GM12878 (cell line): ENCODE measurements around the gene AGAP1. TPM values are rescaled to one million over a fixed set of nuclear protein-coding genes. Genes with fewer than 3 reads are reported as not detected.

Source experiments
- ATAC-seq: fragments of 200-7000 bp; cut with Tn5 transposase; 3 replicates; pipeline ENCODE4 v1.9.1; 2020; ENCODE audit warnings: mild to moderate bottlenecking, moderate library complexity
- BruUV-seq: library from RNA; stranded (reverse); fragments of 400-500 nt; replicated peaks from 2 replicates; lab custom pipeline; 2021; lab: Mats Ljungman, UMichigan
- CTCF ChIA-PET: fragments of 300-600 bp; sonication (Branson Sonifier 250); formaldehyde crosslinking; extraction: SDS; loops from one replicate; lab custom pipeline; 2021; ENCODE audit warnings: inconsistent platforms; lab: Yijun Ruan, JAX
- POLR2A ChIA-PET: fragments of 350-600 bp; formaldehyde crosslinking; extraction: SDS; loops from one replicate; lab custom pipeline; 2021; ENCODE audit warnings: inconsistent platforms; lab: Charles Lee
- RAD21 ChIA-PET: fragments of 300-600 bp; sonication (Branson Sonifier 250); formaldehyde crosslinking; loops from one replicate; lab custom pipeline; 2023; ENCODE audit warnings: antibody characterized with exemption; ENCODE audit not compliant: unreplicated experiment; lab: Charles Lee
- SMC1A ChIA-PET: fragments of 300-600 bp; sonication (Branson Sonifier 250); formaldehyde crosslinking; loops from one replicate; lab custom pipeline; 2023; ENCODE audit not compliant: unreplicated experiment, uncharacterized antibody; lab: Charles Lee
- DNase-seq: peaks from one replicate; pipeline ENCODE4 v3.0.0-alpha.2; 2011; ENCODE audit warnings: low read depth, low spot score
- FAIRE-seq: peaks from 3 replicates; lab custom pipeline; 2011; peaks lifted over from hg19 to GRCh38; lab: Jason Lieb, UNC
- H2AFZ ChIP-seq: 2 replicates; pipeline ENCODE4 v1.6.0; 2011; ENCODE audit warnings: low read depth, low read length, control low read depth; ENCODE audit not compliant: control insufficient read depth
- H3K27ac ChIP-seq: 2 replicates; pipeline ENCODE4 v1.5.1; 2011; ENCODE audit warnings: control low read depth; ENCODE audit not compliant: control insufficient read depth, insufficient read depth
- H3K27me3 ChIP-seq, 2 experiments: replicated peaks in 1 of 2; 2 replicates each; pipeline versions ENCODE4 v1.6.0 to v1.6.1; 2011; ENCODE audit warnings: low read length in 1 of 2; ENCODE audit not compliant: control insufficient read depth in 2 of 2, insufficient read depth in 2 of 2
- H3K36me3 ChIP-seq, 2 experiments: 2 replicates each; pipeline ENCODE4 v1.5.1; 2011; ENCODE audit warnings: low read length in 1 of 2; ENCODE audit not compliant: control insufficient read depth in 2 of 2, insufficient read depth in 2 of 2
- H3K4me1 ChIP-seq: 2 replicates; pipeline ENCODE4 v1.6.1; 2011; ENCODE audit warnings: mild to moderate bottlenecking, low read length, moderate library complexity, mixed read lengths; ENCODE audit not compliant: control insufficient read depth, insufficient read depth
- H3K4me2 ChIP-seq: 2 replicates; pipeline ENCODE4 v1.6.0; 2011; ENCODE audit warnings: control low read depth; ENCODE audit not compliant: control insufficient read depth, insufficient read depth
- H3K4me3 ChIP-seq: fragments of 200-600 bp; sonication (generic); 2 replicates; pipeline ENCODE4 v1.5.1; 2016
- H3K79me2 ChIP-seq: 2 replicates; pipeline ENCODE4 v1.6.0; 2011; ENCODE audit warnings: low read length; ENCODE audit not compliant: control insufficient read depth, insufficient read depth
- H3K9ac ChIP-seq: 2 replicates; pipeline ENCODE4 v1.8.0; 2011; ENCODE audit warnings: low read length, control low read depth, mixed read lengths; ENCODE audit not compliant: control insufficient read depth, insufficient read depth
- H3K9me3 ChIP-seq: replicated peaks from 3 replicates; pipeline ENCODE4 v1.5.1; 2011; ENCODE audit warnings: mild to moderate bottlenecking, low read length; ENCODE audit not compliant: control insufficient read depth, insufficient read depth
- H4K20me1 ChIP-seq: 2 replicates; pipeline ENCODE4 v1.6.0; 2011; ENCODE audit not compliant: control insufficient read depth, insufficient read depth
- RUNX3 ChIP-seq: IDR thresholded peaks from 2 replicates; pipeline ENCODE4 v1.6.1; 2012; ENCODE audit warnings: low read length, inconsistent platforms
- WGBS: methylation state at CpG from one replicate; pipeline ENCODE4 v1.1.6; 2016; ENCODE audit warnings: low lambda C conversion rate; ENCODE audit not compliant: insufficient replicate concordance, insufficient coverage; ENCODE audit errors: missing lambda C conversion rate; 5-methylcytosine and 5-hydroxymethylcytosine counted together
- in situ Hi-C: fragments of 300-500 bp; cut with MboI; formaldehyde crosslinking; loops from 9 replicates; pipeline ENCODE4 v1.14.3; 2018; ENCODE audit warnings: mixed read lengths
- intact Hi-C: fragments of 100-400 bp; cut with micrococcal nuclease; formaldehyde crosslinking; loops from one replicate; pipeline ENCODE4 v1.14.2; 2022; ENCODE audit not compliant: unreplicated experiment
- polyA plus RNA-seq, 11 experiments: library from polyadenylated mRNA; depleted of rRNA in 4 of 11; unstranded in 6 of 11; stranded (reverse) in 5 of 11; fragments of >200 nt; fragmentation: Nextera tagmentation in 4 of 11; fragmentation: Illumina TruSeq in 1 of 11; extraction: Ambion mirVana in 4 of 11; extraction: Trizol in 1 of 11; gene quantifications; 1 replicate in 1 of 11; 2 replicates in 10 of 11; pipeline versions ENCODE4 v1.2.1 to v1.2.3, GENCODE V29; 2011 to 2016; ENCODE audit warnings: inconsistent platforms in 2 of 11, missing spikeins in 2 of 11, low read depth in 1 of 11
- total RNA-seq, 4 experiments: library from RNA; depleted of rRNA in 3 of 4; stranded (reverse); fragments of >200 nt in 3 of 4; fragmentation: Illumina TruSeq in 1 of 4; extraction: Trizol in 1 of 4; gene quantifications; 2 replicates each; pipeline versions ENCODE4 v1.2.1 to v1.2.3, GENCODE V29; 2013 to 2021
- TF ChIP-seq, protein P1 (sequence below): fragments of 450-650 bp; formaldehyde crosslinking; IDR thresholded peaks from 2 replicates; pipeline ENCODE4 v1.4.0; 2022; ENCODE audit warnings: mild to moderate bottlenecking, moderate library complexity
- TF ChIP-seq, protein P2 (sequence below): fragments of 450-650 bp; formaldehyde crosslinking; IDR thresholded peaks from 2 replicates; pipeline ENCODE4 v1.5.0; 2022; ENCODE audit warnings: mild to moderate bottlenecking, missing genetic modification characterization
- TF ChIP-seq, protein P3 (sequence below): IDR thresholded peaks from 2 replicates; pipeline ENCODE4 v1.6.1; 2012; ENCODE audit warnings: improper control_type of control experiment, low read depth, low read length; ENCODE audit not compliant: insufficient replicate concordance
- TF ChIP-seq, protein P4 (sequence below): fragments of 450-650 bp; IDR thresholded peaks from 2 replicates; pipeline ENCODE4 v1.6.1; 2017; ENCODE audit warnings: mild to moderate bottlenecking, moderate library complexity

The AGAP1 gene
- total and polyA plus RNA-seq, 10 of the 15 experiments (the other 5 are each of a cell fraction or from before 2014, with no cell fraction given): 0.05 to 0.15 (median 0.06) TPM; not detected in 7

DNA sequence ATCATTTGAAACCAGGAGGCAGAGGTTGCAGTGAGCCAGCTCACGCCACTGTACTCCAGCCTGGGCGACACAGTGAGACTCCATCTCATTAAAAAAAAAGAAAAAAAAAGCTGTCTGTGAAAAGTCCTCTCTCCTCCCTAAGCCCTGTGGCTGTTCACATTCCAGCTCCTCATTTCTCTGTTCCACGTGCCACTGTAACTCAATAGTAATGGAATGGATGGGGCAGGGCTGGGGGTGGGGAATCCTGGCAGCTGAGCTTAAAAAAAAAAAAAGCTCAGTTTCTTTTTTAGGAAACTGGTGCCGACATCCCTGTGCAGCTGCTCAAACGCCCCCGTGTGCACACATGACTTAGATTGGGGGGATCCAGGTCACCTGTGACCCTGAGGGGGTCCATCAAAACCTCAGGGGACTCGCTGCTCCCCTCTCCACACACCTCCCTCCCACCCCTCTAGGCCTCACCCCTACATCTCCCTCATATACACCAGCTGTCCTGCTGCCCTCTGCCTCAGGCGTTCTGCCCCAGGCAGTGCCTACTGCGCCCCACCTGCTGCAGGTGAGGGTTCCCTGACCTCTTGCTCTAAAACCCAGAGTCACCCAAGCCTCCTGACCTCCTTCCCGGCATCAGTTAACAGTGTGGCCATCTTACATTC lies 255.4 kb downstream of the AGAP1 start:
- Histone ChIP-seq H3K4me3 (no peak overlapping the region), H3K27me3 (peaks cover 0 to 1% of the 10 kb centered on the region in 2 experiments; a peak in 2 of 4 replicates), H4K20me1 (no peaks in the 10 kb centered on the region), H3K36me3 (no peaks in the 10 kb centered on the region), H3K4me2 (no peak overlapping the region), H3K27ac (no peak overlapping the region), H3K9me3 (no peaks in the 10 kb centered on the region), H3K79me2 (no peaks in the 10 kb centered on the region), H3K4me1 (no peaks in the 10 kb centered on the region), H2AFZ (no peak overlapping the region), H3K9ac (no peak overlapping the region)
- DNase-seq (no peak), ATAC-seq (no peak), FAIRE-seq (no peak)
- POLR2A ChIA-PET: no interaction called here
- 4% methylated on average over 10 of the region's 10 CpGs for WGBS
- no TSS peak for BruUV-seq
- intact Hi-C loops (loop anchor here (5.0 kb wide), 1 partner anchor 1197 kb away; no protein-coding TSS in a partner anchor), in situ Hi-C loops (loop anchor here (5.0 to 10.0 kb wide), 3 partner anchors 157 to 1194 kb away; no protein-coding TSS in a partner anchor)
- RAD21 ChIA-PET: no interaction called here
- SMC1A ChIA-PET: no interaction called here
- CTCF ChIA-PET: no interaction called here
- TF ChIP-seq RUNX3: no peak
- TF ChIP-seq, protein P1, sequence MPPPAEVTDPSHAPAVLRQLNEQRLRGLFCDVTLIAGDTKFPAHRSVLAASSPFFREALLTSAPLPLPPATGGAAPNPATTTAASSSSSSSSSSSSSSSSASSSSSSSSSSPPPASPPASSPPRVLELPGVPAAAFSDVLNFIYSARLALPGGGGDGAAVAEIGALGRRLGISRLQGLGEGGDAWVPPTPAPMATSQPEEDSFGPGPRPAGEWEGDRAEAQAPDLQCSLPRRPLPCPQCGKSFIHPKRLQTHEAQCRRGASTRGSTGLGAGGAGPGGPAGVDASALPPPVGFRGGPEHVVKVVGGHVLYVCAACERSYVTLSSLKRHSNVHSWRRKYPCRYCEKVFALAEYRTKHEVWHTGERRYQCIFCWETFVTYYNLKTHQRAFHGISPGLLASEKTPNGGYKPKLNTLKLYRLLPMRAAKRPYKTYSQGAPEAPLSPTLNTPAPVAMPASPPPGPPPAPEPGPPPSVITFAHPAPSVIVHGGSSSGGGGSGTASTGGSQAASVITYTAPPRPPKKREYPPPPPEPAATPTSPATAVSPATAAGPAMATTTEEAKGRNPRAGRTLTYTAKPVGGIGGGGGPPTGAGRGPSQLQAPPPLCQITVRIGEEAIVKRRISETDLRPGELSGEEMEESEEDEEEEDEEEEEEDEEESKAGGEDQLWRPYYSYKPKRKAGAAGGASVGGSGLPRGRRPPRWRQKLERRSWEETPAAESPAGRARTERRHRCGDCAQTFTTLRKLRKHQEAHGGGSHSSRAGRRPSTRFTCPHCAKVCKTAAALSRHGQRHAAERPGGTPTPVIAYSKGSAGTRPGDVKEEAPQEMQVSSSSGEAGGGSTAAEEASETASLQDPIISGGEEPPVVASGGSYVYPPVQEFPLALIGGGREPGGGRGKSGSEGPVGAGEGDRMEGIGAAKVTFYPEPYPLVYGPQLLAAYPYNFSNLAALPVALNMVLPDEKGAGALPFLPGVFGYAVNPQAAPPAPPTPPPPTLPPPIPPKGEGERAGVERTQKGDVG (CRISPR knock-in tag): no peak
- TF ChIP-seq, protein P2, sequence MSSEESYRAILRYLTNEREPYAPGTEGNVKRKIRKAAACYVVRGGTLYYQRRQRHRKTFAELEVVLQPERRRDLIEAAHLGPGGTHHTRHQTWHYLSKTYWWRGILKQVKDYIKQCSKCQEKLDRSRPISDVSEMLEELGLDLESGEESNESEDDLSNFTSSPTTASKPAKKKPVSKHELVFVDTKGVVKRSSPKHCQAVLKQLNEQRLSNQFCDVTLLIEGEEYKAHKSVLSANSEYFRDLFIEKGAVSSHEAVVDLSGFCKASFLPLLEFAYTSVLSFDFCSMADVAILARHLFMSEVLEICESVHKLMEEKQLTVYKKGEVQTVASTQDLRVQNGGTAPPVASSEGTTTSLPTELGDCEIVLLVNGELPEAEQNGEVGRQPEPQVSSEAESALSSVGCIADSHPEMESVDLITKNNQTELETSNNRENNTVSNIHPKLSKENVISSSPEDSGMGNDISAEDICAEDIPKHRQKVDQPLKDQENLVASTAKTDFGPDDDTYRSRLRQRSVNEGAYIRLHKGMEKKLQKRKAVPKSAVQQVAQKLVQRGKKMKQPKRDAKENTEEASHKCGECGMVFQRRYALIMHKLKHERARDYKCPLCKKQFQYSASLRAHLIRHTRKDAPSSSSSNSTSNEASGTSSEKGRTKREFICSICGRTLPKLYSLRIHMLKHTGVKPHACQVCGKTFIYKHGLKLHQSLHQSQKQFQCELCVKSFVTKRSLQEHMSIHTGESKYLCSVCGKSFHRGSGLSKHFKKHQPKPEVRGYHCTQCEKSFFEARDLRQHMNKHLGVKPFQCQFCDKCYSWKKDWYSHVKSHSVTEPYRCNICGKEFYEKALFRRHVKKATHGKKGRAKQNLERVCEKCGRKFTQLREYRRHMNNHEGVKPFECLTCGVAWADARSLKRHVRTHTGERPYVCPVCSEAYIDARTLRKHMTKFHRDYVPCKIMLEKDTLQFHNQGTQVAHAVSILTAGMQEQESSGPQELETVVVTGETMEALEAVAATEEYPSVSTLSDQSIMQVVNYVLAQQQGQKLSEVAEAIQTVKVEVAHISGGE (CRISPR knock-in tag): no peak
- TF ChIP-seq, protein P3, sequence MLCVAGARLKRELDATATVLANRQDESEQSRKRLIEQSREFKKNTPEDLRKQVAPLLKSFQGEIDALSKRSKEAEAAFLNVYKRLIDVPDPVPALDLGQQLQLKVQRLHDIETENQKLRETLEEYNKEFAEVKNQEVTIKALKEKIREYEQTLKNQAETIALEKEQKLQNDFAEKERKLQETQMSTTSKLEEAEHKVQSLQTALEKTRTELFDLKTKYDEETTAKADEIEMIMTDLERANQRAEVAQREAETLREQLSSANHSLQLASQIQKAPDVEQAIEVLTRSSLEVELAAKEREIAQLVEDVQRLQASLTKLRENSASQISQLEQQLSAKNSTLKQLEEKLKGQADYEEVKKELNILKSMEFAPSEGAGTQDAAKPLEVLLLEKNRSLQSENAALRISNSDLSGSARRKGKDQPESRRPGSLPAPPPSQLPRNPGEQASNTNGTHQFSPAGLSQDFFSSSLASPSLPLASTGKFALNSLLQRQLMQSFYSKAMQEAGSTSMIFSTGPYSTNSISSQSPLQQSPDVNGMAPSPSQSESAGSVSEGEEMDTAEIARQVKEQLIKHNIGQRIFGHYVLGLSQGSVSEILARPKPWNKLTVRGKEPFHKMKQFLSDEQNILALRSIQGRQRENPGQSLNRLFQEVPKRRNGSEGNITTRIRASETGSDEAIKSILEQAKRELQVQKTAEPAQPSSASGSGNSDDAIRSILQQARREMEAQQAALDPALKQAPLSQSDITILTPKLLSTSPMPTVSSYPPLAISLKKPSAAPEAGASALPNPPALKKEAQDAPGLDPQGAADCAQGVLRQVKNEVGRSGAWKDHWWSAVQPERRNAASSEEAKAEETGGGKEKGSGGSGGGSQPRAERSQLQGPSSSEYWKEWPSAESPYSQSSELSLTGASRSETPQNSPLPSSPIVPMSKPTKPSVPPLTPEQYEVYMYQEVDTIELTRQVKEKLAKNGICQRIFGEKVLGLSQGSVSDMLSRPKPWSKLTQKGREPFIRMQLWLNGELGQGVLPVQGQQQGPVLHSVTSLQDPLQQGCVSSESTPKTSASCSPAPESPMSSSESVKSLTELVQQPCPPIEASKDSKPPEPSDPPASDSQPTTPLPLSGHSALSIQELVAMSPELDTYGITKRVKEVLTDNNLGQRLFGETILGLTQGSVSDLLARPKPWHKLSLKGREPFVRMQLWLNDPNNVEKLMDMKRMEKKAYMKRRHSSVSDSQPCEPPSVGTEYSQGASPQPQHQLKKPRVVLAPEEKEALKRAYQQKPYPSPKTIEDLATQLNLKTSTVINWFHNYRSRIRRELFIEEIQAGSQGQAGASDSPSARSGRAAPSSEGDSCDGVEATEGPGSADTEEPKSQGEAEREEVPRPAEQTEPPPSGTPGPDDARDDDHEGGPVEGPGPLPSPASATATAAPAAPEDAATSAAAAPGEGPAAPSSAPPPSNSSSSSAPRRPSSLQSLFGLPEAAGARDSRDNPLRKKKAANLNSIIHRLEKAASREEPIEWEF: no peak
- TF ChIP-seq, protein P4, sequence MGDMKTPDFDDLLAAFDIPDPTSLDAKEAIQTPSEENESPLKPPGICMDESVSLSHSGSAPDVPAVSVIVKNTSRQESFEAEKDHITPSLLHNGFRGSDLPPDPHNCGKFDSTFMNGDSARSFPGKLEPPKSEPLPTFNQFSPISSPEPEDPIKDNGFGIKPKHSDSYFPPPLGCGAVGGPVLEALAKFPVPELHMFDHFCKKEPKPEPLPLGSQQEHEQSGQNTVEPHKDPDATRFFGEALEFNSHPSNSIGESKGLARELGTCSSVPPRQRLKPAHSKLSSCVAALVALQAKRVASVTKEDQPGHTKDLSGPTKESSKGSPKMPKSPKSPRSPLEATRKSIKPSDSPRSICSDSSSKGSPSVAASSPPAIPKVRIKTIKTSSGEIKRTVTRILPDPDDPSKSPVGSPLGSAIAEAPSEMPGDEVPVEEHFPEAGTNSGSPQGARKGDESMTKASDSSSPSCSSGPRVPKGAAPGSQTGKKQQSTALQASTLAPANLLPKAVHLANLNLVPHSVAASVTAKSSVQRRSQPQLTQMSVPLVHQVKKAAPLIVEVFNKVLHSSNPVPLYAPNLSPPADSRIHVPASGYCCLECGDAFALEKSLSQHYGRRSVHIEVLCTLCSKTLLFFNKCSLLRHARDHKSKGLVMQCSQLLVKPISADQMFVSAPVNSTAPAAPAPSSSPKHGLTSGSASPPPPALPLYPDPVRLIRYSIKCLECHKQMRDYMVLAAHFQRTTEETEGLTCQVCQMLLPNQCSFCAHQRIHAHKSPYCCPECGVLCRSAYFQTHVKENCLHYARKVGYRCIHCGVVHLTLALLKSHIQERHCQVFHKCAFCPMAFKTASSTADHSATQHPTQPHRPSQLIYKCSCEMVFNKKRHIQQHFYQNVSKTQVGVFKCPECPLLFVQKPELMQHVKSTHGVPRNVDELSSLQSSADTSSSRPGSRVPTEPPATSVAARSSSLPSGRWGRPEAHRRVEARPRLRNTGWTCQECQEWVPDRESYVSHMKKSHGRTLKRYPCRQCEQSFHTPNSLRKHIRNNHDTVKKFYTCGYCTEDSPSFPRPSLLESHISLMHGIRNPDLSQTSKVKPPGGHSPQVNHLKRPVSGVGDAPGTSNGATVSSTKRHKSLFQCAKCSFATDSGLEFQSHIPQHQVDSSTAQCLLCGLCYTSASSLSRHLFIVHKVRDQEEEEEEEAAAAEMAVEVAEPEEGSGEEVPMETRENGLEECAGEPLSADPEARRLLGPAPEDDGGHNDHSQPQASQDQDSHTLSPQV: no peak
